Measurements from ENCODE around the gene DUXB. TPM values are rescaled to one million over a fixed set of nuclear protein-coding genes. Genes with fewer than 3 reads are reported as not detected.
A peak's percentile ranks its signal among the peaks of the same experiment; 100 is the strongest.

DUXB gene
- total RNA-seq, 1 experiment from 2014 or later: not detected

GRCh38 chr16:75745823-75746222 lies 44.6 kb upstream of the DUXB start:
- Histone ChIP-seq H3K27me3 (replicated peaks; ENCODE audit: control insufficient read depth, insufficient read depth, low read length) (no peaks in the 10 kb centered on the region), H3K4me3 (ENCODE audit: low read depth, low read length) (no peak overlapping the region), H3K9me3 (peaks cover 42% of the 10 kb centered on the region), H3K36me3 (ENCODE audit: control insufficient read depth, insufficient read depth, low read length) (no peaks in the 10 kb centered on the region), H3K4me1 (peaks cover 5% of the 10 kb centered on the region; the same call in 1 of the 2 replicates)
- H3K27me3 Mint-ChIP-seq (ENCODE audit: insufficient read depth, unreplicated experiment): no peaks in the 10 kb centered on the region
- POLR2A ChIA-PET: no interaction called here
- BruUV-seq (replicated peaks): no TSS peak
- CTCF ChIA-PET: no interaction called here
- H3K36me3 Mint-ChIP-seq (ENCODE audit: insufficient read depth, unreplicated experiment): no peaks in the 10 kb centered on the region
- no peaks in the 10 kb centered on the region for H3K4me1 Mint-ChIP-seq (ENCODE audit: low read depth, unreplicated experiment)
- DNase-seq: no peak
- H3K4me3 Mint-ChIP-seq (ENCODE audit: unreplicated experiment): no peak overlapping the region
- H3K9me3 Mint-ChIP-seq (ENCODE audit: unreplicated experiment): peaks cover 45% of the 10 kb centered on the region
- TF ChIP-seq, protein P1, sequence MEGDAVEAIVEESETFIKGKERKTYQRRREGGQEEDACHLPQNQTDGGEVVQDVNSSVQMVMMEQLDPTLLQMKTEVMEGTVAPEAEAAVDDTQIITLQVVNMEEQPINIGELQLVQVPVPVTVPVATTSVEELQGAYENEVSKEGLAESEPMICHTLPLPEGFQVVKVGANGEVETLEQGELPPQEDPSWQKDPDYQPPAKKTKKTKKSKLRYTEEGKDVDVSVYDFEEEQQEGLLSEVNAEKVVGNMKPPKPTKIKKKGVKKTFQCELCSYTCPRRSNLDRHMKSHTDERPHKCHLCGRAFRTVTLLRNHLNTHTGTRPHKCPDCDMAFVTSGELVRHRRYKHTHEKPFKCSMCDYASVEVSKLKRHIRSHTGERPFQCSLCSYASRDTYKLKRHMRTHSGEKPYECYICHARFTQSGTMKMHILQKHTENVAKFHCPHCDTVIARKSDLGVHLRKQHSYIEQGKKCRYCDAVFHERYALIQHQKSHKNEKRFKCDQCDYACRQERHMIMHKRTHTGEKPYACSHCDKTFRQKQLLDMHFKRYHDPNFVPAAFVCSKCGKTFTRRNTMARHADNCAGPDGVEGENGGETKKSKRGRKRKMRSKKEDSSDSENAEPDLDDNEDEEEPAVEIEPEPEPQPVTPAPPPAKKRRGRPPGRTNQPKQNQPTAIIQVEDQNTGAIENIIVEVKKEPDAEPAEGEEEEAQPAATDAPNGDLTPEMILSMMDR (IDR thresholded peaks at IDR 0.05; ENCODE audit: insufficient read depth in 1 of 2, low read depth in 1 of 2, low read length in 1 of 2, severe bottlenecking in 1 of 2, unreplicated experiment in 1 of 2): no peak
- no peak overlapping the region for H3K27ac Mint-ChIP-seq (ENCODE audit: unreplicated experiment)
- intact Hi-C loops (cut with micrococcal nuclease; ENCODE audit: unreplicated experiment): no loop called here

GRCh38 chr16:75745242-75745641 lies 44.0 kb upstream of the DUXB start:
- Mint-ChIP-seq H3K27ac (ENCODE audit: unreplicated experiment) (no peak overlapping the region), H3K27me3 (ENCODE audit: insufficient read depth, unreplicated experiment) (no peaks in the 10 kb centered on the region), H3K36me3 (ENCODE audit: insufficient read depth, unreplicated experiment) (no peaks in the 10 kb centered on the region), H3K4me3 (ENCODE audit: unreplicated experiment) (no peak overlapping the region), H3K4me1 (ENCODE audit: low read depth, unreplicated experiment) (no peaks in the 10 kb centered on the region), H3K9me3 (ENCODE audit: unreplicated experiment) (peaks cover 45% of the 10 kb centered on the region)
- TF ChIP-seq, protein P1 (IDR thresholded peaks at IDR 0.05; ENCODE audit: insufficient read depth in 1 of 2, low read depth in 1 of 2, low read length in 1 of 2, severe bottlenecking in 1 of 2, unreplicated experiment in 1 of 2): no peak
- intact Hi-C loops (cut with micrococcal nuclease; ENCODE audit: unreplicated experiment): no loop called here
- CTCF ChIA-PET: no interaction called here
- H3K4me1 ChIP-seq: peaks cover 3% of the 10 kb centered on the region; the same call in 1 of the 2 replicates
- peaks cover 47% of the 10 kb centered on the region for H3K9me3 ChIP-seq
- POLR2A ChIA-PET: no interaction called here
- no peak overlapping the region for H3K4me3 ChIP-seq (ENCODE audit: low read depth, low read length)
- H3K36me3 ChIP-seq (ENCODE audit: control insufficient read depth, insufficient read depth, low read length): no peaks in the 10 kb centered on the region
- no peaks in the 10 kb centered on the region for H3K27me3 ChIP-seq (replicated peaks; ENCODE audit: control insufficient read depth, insufficient read depth, low read length)
- DNase-seq: no peak
- BruUV-seq (replicated peaks): no TSS peak

DNA sequence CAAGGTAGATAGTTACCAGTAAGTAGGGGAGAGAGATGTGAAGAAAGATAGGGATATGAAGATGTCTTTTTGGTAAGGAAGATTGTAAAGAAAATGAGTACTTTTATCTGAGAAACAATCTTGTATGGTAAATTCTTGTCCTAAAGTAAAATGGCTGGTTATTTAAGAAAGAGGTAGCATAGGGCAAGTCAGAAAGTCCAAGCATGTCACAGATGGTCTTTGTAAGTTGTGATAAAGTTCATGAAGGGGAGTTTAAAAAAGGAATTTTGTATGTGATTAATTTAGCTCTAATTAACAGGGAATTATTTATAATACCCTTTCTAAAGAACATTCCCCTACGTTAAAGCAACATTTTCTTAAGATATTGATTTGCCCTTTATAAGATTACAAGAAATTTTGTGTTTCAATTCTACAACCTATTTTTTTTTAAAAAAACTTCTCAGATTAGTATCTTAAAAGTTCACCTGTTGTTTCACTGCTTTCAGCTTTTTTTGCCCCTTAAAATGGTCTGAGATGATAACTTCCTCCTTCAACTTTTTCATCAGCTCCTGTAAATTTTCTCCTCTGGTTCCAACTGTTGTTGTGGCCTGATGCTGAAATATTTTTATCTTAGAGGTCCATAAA lies 41.3 kb upstream of the DUXB start:
- no TSS peak for BruUV-seq (replicated peaks)
- Histone ChIP-seq H3K36me3 (ENCODE audit: control insufficient read depth, insufficient read depth, low read length) (no peaks in the 10 kb centered on the region), H3K4me1 (no peaks in the 10 kb centered on the region), H3K9me3 (peaks cover 35% of the 10 kb centered on the region), H3K27me3 (replicated peaks; ENCODE audit: control insufficient read depth, insufficient read depth, low read length) (no peaks in the 10 kb centered on the region), H3K4me3 (ENCODE audit: low read depth, low read length) (no peak overlapping the region)
- ChIA-PET POLR2A (no interaction called here), CTCF (no interaction called here)
- TF ChIP-seq, protein P1 (IDR thresholded peaks at IDR 0.05; ENCODE audit: insufficient read depth in 1 of 2, low read depth in 1 of 2, low read length in 1 of 2, severe bottlenecking in 1 of 2, unreplicated experiment in 1 of 2): no peak
- no peaks in the 10 kb centered on the region for H3K36me3 Mint-ChIP-seq (ENCODE audit: insufficient read depth, unreplicated experiment)
- peaks cover 48% of the 10 kb centered on the region for H3K9me3 Mint-ChIP-seq (ENCODE audit: unreplicated experiment)
- intact Hi-C loops (cut with micrococcal nuclease; ENCODE audit: unreplicated experiment): no loop called here
- H3K4me1 Mint-ChIP-seq (ENCODE audit: low read depth, unreplicated experiment): no peaks in the 10 kb centered on the region
- peaks cover 14% of the 10 kb centered on the region for H3K27me3 Mint-ChIP-seq (ENCODE audit: insufficient read depth, unreplicated experiment)
- DNase-seq: peak in 1 of 2 experiments; percentile 16
- H3K27ac Mint-ChIP-seq (ENCODE audit: unreplicated experiment): no peak overlapping the region
- H3K4me3 Mint-ChIP-seq (ENCODE audit: unreplicated experiment): no peak overlapping the region
